H4 (cell line): ENCODE measurements around the gene HINT2. TPM values are rescaled to one million over a fixed set of nuclear protein-coding genes. Genes with fewer than 3 reads are reported as not detected.

Source experiments
- DNase-seq: peaks from one replicate; pipeline ENCODE4 v3.0.0-alpha.2; 2015; ENCODE audit warnings: low spot score
- total RNA-seq: library from RNA; depleted of rRNA; stranded (reverse); fragments of >200 nt; shearing (Covaris generic); gene quantifications from 2 replicates; pipeline ENCODE4 v1.2.3, GENCODE V29; 2014

Gene HINT2
- total RNA-seq, 1 experiment from 2014 or later = 88.2 TPM

GRCh38 chr9:35811381-35812024 is 3.3 kb downstream of the HINT2 start:
- DNase-seq = no peak

- no peak for DNase-seq
Measured at GRCh38 chr9:35810122-35810521, 4.7 kb downstream of the HINT2 start.

- DNase-seq = no peak
Measured at GRCh38 chr9:35808433-35808832, 6.4 kb downstream of the HINT2 start.

DNA sequence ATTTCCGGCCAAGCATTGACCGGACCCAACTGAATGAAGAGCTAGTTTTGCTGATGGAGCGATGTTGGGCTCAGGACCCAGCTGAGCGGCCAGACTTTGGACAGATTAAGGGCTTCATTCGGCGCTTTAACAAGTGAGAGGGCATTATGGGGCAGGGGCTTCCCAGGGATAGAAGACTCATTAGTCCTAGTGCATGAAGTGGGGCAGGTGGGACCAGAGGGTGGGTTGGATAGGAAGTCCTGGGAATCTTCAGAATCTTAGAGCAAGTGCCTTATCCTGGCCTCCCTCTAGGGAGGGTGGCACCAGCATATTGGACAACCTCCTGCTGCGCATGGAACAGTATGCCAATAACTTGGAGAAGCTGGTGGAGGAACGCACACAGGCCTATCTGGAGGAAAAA is 8.7 kb downstream of the HINT2 start:
- no peak for DNase-seq

- no peak for DNase-seq
Measured at GRCh38 chr9:35801328-35802128, 13.3 kb downstream of the HINT2 start.

DNA sequence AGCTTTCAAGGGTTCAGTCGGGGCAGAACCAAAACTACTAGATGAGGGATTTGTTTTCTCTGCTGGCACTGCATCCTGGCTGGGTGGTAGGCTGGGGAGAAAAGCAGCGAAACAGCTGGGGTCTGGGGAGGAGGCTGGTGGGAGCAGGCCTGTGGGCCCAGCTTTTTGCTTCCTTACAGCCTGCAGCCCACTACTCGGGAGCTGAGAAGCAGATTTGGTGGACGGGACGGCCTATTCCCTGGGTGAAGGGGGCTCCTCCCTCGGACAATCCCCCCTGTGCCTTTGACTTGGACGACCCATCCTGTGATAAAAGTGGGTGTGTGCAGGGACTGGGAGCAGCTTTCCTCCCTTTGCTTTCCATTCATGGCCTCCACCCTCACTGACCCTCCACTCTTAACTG is 14.3 kb downstream of the HINT2 start:
- DNase-seq = no peak

DNA sequence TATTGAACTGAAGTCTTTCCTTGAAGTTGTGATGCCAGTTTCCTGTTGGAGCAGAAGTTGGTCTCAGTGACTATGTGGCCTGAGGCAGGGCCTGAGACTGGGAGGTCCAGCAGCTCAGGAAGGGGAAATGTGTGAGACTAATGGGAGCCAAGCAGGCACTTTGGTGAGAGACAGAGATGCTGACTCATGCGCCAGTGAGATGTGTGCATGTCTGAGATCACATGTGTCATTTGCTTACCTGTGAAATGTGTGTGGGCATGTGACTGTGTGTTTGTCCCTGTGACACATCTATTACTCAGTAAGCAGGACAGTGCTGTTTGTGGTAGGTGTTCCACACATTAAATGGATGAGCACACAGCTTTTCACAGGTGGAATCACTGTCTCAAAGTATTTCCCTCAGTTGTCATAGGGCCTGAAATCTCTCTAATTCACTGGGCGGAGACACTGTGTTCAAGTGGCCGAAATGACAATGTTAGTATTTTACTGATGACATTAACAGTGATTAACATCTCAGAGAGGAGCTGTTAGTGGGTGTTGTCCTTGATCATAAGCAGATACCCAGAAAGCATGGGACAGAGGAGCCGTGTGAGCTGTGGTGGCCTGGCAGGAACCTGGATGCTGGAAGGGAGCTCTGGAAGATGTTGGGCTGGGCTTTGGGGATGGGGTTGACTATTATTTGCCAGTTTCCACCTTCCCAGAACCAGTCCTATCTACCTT is 16.0 kb downstream of the HINT2 start:
- peak; percentile 84 for DNase-seq

DNA sequence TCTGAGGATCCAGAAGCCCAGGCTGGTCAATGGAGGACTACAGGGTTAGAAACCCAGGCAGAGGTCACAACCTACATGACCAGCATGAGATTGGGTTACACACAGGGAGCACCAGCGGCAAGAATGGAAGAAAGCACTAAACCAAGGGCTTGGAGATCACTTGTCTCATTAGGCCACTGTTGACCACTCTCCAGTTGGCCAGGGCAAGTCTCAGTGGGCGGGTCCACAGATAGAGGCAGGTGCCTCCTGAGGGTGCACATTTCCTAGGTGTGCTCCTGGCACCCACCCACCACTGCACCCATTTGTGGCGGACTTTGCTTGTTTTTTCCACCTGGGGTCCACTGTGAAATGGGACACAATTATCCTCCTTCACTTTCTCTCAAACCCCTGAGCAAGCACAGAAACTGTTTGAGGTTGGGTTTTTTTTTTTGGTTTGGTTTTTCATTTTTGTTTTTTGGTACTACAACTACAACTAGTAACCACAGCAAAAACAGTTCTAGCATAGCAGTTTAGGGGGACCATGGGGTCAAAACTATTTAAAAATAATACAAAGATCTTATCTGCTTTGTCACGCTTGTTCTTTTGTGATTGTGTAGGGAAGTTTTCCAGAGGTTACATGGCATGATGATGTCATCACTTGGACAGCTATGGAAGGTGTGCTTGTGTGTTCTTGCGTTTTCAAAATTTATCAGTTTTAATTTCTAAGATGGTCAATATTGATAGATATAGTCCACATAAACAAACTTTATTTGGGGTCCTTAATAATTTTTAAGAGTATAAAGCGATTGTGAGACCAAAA is 17.3 kb downstream of the HINT2 start:
- no peak for DNase-seq

DNA sequence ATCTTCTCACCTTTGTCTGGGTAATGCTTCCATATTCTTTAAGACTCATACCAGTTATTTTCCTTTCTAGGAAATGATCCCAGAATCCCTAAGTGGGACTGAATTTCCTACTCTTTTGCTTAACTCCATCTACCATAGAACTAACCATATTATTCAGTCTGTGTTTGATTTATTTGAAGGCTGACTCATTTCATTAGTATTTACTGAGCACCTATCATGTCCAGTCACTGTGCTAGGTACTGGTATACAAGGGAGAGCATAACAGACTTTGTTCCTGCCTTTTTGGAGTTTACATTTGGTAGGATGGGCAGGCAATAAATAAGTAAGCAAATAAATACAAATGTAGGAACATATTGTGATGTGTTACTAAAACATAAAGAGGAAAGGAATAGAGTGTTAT is 19.1 kb downstream of the HINT2 start:
- DNase-seq = no peak

DNA sequence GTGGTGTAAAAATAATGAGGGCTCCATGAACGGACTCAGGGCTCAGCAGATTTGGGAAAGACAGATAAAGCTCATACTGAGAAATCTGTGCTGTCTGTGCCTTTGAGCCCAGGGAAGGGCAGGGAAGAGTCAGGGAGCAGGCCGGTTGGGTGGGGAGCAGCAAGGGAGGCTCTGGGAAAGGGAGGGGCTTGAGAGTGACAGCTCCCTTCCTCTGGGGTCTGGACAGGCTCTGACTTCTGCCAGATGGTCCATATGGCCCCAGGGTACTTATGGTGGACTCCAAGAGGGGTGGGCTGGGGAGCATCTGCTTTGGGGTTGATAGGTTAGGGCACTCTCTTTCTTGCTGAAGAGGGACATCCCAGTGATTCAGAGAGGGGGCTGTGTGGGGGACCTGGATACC is 21.4 kb downstream of the HINT2 start:
- no peak for DNase-seq

DNA sequence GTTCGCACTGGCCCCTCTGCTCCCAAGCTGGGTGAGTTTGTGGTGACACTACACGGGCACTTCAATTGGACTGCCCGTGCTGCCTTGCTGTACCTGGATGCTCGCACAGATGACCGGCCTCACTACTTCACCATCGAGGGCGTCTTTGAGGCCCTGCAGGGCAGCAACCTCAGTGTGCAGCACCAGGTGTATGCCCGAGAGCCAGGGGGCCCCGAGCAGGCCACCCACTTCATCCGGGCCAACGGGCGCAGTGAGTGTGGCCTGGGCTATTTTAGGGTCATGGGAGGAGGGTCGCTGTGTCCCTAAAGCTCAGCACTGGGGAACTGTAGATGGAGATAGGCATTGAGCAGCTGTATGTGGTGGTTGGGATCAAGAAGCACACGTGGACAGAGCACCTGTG is 22.0 kb downstream of the HINT2 start:
- DNase-seq = no peak

DNA sequence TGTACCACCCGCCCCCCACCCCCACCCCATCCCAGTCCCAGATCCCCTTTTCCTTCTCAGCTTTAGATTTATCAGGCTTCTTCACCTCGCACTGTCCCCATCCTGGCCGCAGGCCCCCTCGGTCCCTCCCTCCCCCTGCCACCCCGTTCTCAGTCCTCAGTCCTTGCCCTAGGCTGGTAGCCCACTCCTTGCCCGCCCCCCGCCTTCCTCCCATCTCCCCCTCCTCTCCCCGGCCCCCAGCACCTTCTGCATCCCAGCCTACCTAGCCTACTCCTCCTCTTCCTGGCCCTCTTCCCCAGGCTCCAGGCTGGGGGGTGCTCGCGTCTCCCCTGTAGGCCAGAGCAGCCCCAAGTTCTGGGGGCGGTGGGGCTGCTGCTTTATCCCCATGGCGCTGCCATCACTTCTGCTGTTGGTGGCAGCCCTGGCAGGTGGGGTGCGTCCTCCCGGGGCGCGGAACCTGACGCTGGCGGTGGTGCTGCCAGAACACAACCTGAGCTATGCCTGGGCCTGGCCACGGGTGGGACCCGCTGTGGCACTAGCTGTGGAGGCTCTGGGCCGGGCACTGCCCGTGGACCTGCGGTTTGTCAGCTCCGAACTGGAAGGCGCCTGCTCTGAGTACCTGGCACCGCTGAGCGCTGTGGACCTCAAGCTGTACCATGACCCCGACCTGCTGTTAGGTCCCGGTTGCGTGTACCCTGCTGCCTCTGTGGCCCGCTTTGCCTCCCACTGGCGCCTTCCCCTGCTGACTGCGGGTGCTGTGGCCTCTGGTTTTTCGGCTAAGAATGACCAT is 22.6 kb downstream of the HINT2 start:
- DNase-seq = no peak

- DNase-seq = no peak
Measured at GRCh38 chr9:35791297-35791921, 23.4 kb downstream of the HINT2 start, which contains the start of gene NPR2. Gene NPR2 (plus strand): TSS chr9:35791591. CDS start chr9:35792409, 818 bp downstream.

DNA sequence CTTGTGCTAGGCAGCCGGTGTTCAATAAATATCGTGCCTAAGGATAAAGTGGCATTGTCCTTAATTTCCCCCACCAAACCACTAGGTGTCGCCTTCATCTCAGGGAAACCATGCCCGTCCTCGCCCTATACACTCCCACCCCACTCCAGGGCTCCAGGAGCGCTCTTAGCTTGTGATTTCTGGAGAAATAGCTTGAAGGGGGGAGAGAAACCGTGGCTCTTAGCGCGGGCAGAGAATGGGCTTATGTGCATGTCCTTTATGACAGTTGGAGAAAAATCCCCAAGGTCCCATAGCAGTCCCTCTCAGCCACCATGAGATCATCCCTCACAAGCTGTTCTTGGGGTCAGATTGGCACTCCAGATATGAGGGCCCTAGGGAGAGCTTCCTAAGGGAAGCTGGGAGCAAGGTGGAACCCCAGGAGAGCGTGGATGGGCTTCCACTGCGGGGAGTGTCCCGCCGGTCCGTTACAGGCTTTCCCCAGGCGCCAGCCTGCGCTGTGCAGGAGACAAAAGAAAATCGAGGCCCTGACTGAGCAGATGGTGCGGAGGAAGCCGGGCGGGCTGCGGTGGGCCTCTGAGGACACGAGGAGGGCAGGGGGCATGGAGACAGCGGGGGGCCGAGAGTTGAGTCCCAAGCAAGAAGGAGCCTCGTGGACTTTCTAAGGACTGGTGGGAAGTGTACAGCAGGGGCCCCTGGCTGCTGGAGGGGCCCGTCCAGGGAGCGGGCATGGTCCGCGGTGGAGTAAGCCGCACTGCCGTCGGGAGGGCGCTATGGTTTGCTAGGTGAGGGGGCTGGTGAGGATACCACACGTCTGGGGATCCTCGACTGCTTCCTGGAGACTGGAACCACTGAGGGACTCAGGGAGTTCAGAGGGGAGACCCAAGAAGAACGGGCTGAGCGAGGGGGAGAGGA is 24.2 kb downstream of the HINT2 start:
- peak; percentile 77 for DNase-seq

DNA sequence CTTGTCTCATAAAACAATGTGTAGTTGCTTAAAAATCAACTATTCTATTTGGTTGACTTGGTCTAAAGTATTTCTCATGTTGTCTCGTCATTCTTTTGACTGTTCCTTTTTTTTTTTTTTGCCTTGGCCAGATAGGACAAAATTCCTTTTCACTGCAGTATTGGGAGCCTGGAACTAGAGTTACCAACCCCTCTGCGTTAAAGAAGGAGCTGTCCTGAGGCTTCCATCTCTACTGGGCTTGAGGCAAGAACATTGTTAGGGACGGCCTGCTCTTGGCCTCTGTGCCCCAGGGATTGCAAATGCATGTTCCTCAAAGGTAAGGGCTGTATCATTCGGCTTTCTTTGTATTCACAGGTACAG is 24.8 kb downstream of the HINT2 start:
- no peak for DNase-seq

GRCh38 chr9:35789541-35789940 is 25.3 kb downstream of the HINT2 start:
- DNase-seq = no peak

GRCh38 chr9:35783418-35783817 is 31.4 kb downstream of the HINT2 start:
- DNase-seq = no peak

- DNase-seq = no peak
Measured at GRCh38 chr9:35781066-35781465, 33.8 kb downstream of the HINT2 start.

- no peak for DNase-seq
Measured at GRCh38 chr9:35778496-35778895, 36.3 kb downstream of the HINT2 start.

- DNase-seq = no peak
Measured at GRCh38 chr9:35776018-35776417, 38.8 kb downstream of the HINT2 start.
